Peyer's patch (tissue), 4 donors: Measurements from ENCODE around the gene HMX2. TPM values are rescaled to one million over a fixed set of nuclear protein-coding genes. Genes with fewer than 3 reads are reported as not detected.

Experiments
- DNase-seq, 3 donors: peaks; one replicate each; pipeline ENCODE4 v3.0.0-alpha.2; 2017 to 2019
- H3K27ac ChIP-seq, 4 donors: fragments of 200-600 bp; sonication (generic); one replicate each; pipeline ENCODE4 v1.5.1; 2016 to 2019
- H3K27me3 ChIP-seq, 2 donors: fragments of 200-600 bp; sonication (generic); one replicate each; pipeline ENCODE4 v1.5.1; 2019
- H3K36me3 ChIP-seq, 3 donors: fragments of 200-600 bp; sonication (generic); one replicate each; pipeline ENCODE4 v1.5.1; 2016 to 2019
- H3K4me1 ChIP-seq, 4 donors: fragments of 200-600 bp; sonication (generic); one replicate each; pipeline ENCODE4 v1.5.1; 2016 to 2019
- H3K4me3 ChIP-seq, 4 donors: fragments of 200-600 bp; sonication (generic); 1 replicate in 3 of 4; 2 replicates in 1 of 4; pipeline ENCODE4 v1.5.1; 2016 to 2019; ENCODE audit warnings: mild to moderate bottlenecking in 1 of 4
- H3K9me3 ChIP-seq, 4 donors: fragments of 200-600 bp; sonication (generic); one replicate each; pipeline ENCODE4 v1.5.1; 2016 to 2019; ENCODE audit warnings: mild to moderate bottlenecking in 1 of 4
- POLR2A ChIP-seq, 2 donors: fragments of 450-650 bp; IDR thresholded peaks; one replicate each; pipeline ENCODE4 v1.5.1; 2017; ENCODE audit warnings: antibody characterized with exemption in 2 of 2, mild to moderate bottlenecking in 2 of 2, moderate library complexity in 2 of 2
- total RNA-seq, 4 donors: library from RNA; depleted of rRNA; stranded (reverse); fragments of >200 nt; gene quantifications; one replicate each; pipeline ENCODE4 v1.1.0, GENCODE V29; 2016
- TF ChIP-seq, protein P1 (sequence below), 6 experiments: fragments of 450-650 bp in 4 of 6; fragments of 200-600 bp in 2 of 6; sonication (generic) in 1 of 6; IDR thresholded peaks; one replicate each; pipeline ENCODE4 v1.5.1; 2017 to 2019; ENCODE audit warnings: antibody characterized with exemption in 6 of 6, mild to moderate bottlenecking in 3 of 6, moderate library complexity in 1 of 6

HMX2 gene
- total RNA-seq, 4 donors from 2014 or later, result 1.0 TPM; not detected in 3

DNA sequence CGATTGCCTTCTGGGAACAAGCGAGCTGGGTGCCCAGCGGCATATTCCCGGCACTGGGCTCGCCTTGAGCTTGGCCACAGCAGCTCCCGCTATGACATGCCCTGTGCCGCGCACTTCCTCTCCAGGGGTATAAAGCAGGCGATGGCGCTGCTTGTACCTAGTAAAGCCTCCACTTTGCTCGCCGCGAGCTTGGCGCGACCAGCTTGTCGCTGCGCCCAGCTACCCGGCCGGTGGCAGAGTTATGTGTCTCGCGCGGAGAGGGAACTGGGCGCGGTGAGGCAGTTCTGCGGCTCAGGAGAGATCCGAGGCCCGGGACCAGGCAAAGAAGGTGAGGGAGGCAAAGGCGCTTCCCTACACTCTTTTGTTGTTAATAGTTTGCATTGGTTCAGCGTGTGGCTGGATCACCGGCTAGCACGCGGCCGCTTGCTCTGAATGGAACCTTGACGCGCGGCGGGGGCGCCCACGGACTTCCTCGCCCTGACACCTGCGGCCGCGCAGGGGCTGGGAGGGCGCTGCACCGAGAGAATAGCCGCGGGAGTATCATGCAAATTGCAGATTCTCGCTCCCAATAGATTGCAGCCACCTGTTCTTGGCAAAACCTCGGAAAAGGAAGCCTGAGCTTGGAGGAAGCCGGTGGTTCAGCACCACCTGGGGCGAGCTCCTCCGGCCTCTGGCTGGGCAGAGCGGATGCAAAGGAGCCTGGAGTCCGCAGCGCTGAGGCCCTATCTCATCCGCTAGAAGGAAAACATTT is 3.2 kb downstream of the HMX2 start:
- Histone ChIP-seq H3K4me3 (peak overlapping the region; percentile 9 to 38 (median 33)), H3K4me1 (peaks cover 0 to 54% (median 28%) of the 10 kb centered on the region in 4 donors), H3K9me3 (peaks cover 0 to 3% (median 0%) of the 10 kb centered on the region in 4 donors), H3K36me3 (peaks cover 0 to 2% (median 0%) of the 10 kb centered on the region in 3 donors), H3K27ac (peak overlapping the region in 1 of 4 donors; percentile 15), H3K27me3 (peaks cover 0 to 46% of the 10 kb centered on the region in 2 donors)
- TF ChIP-seq POLR2A (IDR thresholded peaks at IDR 0.05), result no peak
- TF ChIP-seq, protein P1, sequence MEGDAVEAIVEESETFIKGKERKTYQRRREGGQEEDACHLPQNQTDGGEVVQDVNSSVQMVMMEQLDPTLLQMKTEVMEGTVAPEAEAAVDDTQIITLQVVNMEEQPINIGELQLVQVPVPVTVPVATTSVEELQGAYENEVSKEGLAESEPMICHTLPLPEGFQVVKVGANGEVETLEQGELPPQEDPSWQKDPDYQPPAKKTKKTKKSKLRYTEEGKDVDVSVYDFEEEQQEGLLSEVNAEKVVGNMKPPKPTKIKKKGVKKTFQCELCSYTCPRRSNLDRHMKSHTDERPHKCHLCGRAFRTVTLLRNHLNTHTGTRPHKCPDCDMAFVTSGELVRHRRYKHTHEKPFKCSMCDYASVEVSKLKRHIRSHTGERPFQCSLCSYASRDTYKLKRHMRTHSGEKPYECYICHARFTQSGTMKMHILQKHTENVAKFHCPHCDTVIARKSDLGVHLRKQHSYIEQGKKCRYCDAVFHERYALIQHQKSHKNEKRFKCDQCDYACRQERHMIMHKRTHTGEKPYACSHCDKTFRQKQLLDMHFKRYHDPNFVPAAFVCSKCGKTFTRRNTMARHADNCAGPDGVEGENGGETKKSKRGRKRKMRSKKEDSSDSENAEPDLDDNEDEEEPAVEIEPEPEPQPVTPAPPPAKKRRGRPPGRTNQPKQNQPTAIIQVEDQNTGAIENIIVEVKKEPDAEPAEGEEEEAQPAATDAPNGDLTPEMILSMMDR (IDR thresholded peaks at IDR 0.05), result no peak
- peak in 1 of 3 donors; percentile 53 for DNase-seq

DNA sequence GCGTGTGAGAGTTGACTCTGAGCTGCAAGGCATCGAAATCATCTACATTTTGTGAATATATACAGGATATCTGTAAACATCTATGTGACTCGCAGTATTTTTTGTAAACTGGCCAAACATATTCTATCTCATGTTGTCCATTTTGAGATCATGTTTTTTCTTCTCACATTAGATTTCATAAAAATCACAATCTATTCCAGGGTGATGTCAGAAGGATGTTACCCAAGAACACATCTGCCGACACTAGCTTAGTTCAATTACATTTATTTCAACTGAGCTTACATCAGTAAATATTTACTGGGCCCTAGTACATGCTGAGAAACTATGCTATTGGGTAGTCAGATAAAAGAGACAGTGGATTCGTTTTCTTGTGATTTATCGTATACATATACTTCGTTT is 3.8 kb downstream of the HMX2 start:
- peak overlapping the region in 1 of 4 donors; percentile 38 for H3K4me3 ChIP-seq
- TF ChIP-seq POLR2A (IDR thresholded peaks at IDR 0.05), result no peak
- TF ChIP-seq, protein P1 (IDR thresholded peaks at IDR 0.05), result no peak
- peaks cover 0 to 3% (median 0%) of the 10 kb centered on the region in 4 donors for H3K9me3 ChIP-seq
- peaks cover 0 to 7% (median 0%) of the 10 kb centered on the region in 3 donors for H3K36me3 ChIP-seq
- peaks cover 0 to 40% of the 10 kb centered on the region in 2 donors for H3K27me3 ChIP-seq
- H3K4me1 ChIP-seq, result peaks cover 0 to 50% (median 28%) of the 10 kb centered on the region in 4 donors
- DNase-seq, result no peak
- H3K27ac ChIP-seq, result no peak overlapping the region

DNA sequence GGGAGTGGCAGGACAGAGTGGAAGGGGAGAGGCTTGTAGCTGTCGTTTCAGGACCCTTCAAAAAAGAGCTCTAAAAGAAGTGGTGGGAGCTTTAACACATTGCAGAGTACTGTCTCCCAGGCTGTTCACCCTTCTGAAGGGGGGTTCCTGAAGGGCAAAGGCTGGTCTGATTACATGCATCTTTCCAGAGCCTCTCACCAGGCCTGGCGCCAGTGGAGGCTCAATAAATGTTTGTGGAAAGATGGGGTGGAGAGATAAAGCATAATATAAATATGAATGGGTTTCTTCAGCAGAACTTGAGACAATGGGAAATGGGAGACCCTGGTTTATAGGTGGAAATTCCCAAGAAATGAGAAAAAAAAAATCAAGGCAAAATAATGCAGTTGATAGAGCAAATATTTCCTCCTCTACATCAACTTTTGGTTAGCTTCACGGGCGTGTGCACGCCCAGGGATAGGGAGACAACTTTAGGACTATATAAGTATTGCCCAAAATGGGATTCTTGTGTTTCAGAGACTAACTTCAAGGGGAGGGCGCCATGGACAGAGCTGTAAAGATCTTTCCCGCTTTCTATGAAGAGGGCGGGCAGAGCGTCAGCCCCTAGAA is 5.7 kb downstream of the HMX2 start:
- no peaks in the 10 kb centered on the region for H3K9me3 ChIP-seq
- peaks cover 0 to 48% (median 19%) of the 10 kb centered on the region in 4 donors for H3K4me1 ChIP-seq
- H3K36me3 ChIP-seq, result peaks cover 0 to 19% (median 0%) of the 10 kb centered on the region in 3 donors
- H3K27ac ChIP-seq, result peak overlapping the region in 1 of 4 donors; percentile 95
- DNase-seq, result no peak
- no peak for TF ChIP-seq POLR2A (IDR thresholded peaks at IDR 0.05)
- TF ChIP-seq, protein P1 (IDR thresholded peaks at IDR 0.05), result no peak
- H3K27me3 ChIP-seq, result peaks cover 0 to 24% of the 10 kb centered on the region in 2 donors
- H3K4me3 ChIP-seq, result peak overlapping the region in 1 of 4 donors; percentile 95

DNA sequence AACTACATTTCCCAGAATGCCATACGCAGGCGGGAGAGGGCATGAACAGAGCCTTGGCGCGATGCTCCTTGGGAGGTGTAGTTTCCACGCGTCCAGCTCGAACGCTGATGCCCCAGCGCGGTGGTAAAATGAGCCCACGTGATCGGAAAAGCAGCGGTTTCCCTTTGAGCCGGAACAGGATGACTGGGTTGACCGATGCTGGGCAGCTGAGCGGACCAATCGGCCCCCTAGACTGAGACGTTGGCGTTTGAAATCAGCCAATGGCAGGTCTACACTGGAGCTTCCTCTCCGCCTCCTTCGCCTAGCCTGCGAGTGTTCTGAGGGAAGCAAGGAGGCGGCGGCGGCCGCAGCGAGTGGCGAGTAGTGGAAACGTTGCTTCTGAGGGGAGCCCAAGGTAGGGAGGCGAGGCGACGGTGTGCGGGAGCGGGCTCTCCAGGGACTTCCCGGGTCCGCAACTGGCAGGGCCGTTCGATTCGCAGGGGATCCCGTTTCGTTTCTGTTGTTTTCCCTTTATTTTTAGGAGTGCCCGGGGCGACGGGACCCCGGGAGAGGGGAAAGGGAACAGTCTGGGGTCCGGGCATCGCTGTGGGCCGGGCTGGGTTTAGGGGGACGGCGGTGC is 6.3 kb downstream of the HMX2 start, which contains the start of gene BUB3:
Gene BUB3, plus strand, starts transcription at position 311 of the 619 bp plus-strand sequence. CDS start 516 bp downstream, outside the sequence.
- Histone ChIP-seq H3K9me3 (no peaks in the 10 kb centered on the region), H3K4me3 (peak within 1 kb of the TSS; percentile 74 to 95 (median 88)), H3K27me3 (peaks cover 0 to 20% of the 10 kb centered on the region in 2 donors), H3K4me1 (peaks cover 0 to 45% (median 18%) of the 10 kb centered on the region in 4 donors), H3K36me3 (peaks cover 0 to 19% (median 0%) of the 10 kb centered on the region in 3 donors), H3K27ac (peak within 1 kb of the TSS; percentile 84 to 95 (median 89))
- TF ChIP-seq, protein P1 (IDR thresholded peaks at IDR 0.05), result peak in 4 of 6 experiments; percentile 7 to 49 (median 30)
- peak; percentile 75 to 86 for TF ChIP-seq POLR2A (IDR thresholded peaks at IDR 0.05)
- peak; percentile 96 to 99 (median 97) for DNase-seq
